Subcutaneous adipose tissue (tissue), 4 donors: ENCODE measurements around the gene PARVB. TPM values are rescaled to one million over a fixed set of nuclear protein-coding genes. Genes with fewer than 3 reads are reported as not detected.

Source experiments
- CTCF ChIP-seq: fragments of 450-650 bp; IDR thresholded peaks from one replicate; pipeline ENCODE4 v1.5.1; 2016; ENCODE audit warnings: low read depth, mild to moderate bottlenecking, control low read depth, antibody characterized with exemption, moderate library complexity
- total RNA-seq, 4 donors: library from RNA; depleted of rRNA; stranded (reverse); fragments of >200 nt; gene quantifications; one replicate each; pipeline ENCODE4 v1.1.0, GENCODE V29; 2016

Gene PARVB
- total RNA-seq, 4 donors from 2014 or later = 47.8 to 175 (median 52.8) TPM

- TF ChIP-seq CTCF = no peak
Measured at GRCh38 chr22:44091751-44092150, 67.6 kb downstream of the PARVB start.

GRCh38 chr22:44092636-44093220 is 68.6 kb downstream of the PARVB start:
- no peak for TF ChIP-seq CTCF

GRCh38 chr22:44093791-44094190 is 69.7 kb downstream of the PARVB start:
- TF ChIP-seq CTCF = no peak

GRCh38 chr22:44094751-44095302 is 70.7 kb downstream of the PARVB start:
- no peak for TF ChIP-seq CTCF

GRCh38 chr22:44096736-44097135 is 72.6 kb downstream of the PARVB start:
- TF ChIP-seq CTCF = no peak

GRCh38 chr22:44097263-44098020 is 73.3 kb downstream of the PARVB start:
- no peak for TF ChIP-seq CTCF

GRCh38 chr22:44098021-44098739 is 74.1 kb downstream of the PARVB start:
- TF ChIP-seq CTCF = no peak
